HG02938 (cell line): Measurements from ENCODE around the gene PFN4.
"Not testable (repeated sequence)": the region's sequence is repeated elsewhere in the genome, so short reads cannot be mapped to it uniquely, and the experiment has no call there.

ENCODE experiments used
- ATAC-seq: cut with Tn5 transposase; IDR thresholded peaks from one replicate; pipeline ENCODE4 v1.9.1; 2021; ENCODE audit warnings: mild to moderate bottlenecking, moderate library complexity; ENCODE audit not compliant: unreplicated experiment

The PFN4 gene, protein sequence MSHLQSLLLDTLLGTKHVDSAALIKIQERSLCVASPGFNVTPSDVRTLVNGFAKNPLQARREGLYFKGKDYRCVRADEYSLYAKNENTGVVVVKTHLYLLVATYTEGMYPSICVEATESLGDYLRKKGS

DNA sequence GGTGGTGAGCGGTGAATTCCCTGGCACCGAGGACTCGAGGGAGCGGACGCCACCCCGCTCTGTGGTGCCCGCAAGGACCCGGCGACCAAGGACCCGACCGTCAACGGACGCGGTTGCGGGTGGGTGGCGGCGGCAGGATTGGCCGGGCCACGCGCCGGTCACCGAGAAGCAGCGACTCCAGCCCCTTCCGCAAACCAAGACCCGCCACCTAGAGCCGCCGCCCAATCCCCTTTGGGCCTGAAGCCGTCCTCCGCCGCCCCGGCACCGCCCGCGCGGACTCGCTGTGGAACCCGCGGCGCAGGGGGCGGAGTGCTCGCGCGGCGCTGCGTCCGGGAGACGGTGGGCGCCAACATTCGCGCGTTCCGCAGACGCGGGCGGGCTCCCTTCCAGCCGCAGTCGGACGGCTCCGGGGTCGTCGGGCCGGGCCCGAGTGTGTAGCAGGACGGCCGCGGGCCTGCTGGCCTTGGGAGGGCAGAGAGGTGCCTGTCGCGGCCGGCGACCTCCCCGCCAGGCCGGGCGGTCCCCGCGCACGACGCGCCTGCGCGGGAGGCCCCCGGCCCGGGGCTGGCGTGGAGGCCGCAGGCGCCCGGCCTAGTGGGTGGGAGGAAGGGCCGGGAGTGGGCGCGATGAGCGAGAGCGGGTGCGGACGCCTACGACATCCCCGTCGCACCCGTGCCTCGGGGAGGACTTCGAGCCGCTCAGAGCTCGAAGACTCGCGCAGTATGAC, at the start of gene PFN4, which contains the start of gene FAM228B:
PFN4 (minus strand) TSS at position 140 of the 727 bp plus-strand sequence. CDS start 799 bp downstream, outside the sequence.
FAM228B (plus strand) TSS at position 275 of the 727 bp plus-strand sequence. CDS start 893 bp downstream, outside the sequence.
- peak; percentile 85 for ATAC-seq

DNA sequence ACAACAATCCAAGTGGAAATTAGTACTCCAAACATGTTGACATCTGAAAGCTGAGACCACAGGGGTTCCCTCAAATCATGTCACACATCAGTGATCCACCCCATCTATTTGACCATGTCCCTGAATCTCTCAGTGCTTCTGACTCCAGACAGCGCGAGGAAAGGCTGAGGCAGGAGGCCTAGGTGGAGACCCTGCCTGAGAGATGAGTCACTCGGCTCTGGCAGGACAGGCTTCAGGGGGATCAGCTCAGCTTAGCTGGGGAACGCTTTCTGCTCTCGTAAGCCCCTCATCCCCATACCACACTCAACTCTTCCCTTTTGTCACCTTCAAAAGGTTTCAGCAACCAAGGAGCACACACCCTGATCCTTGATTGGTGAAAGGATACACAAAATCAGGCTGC, 45.9 kb upstream of the PFN4 start:
- ATAC-seq, result no peak

DNA sequence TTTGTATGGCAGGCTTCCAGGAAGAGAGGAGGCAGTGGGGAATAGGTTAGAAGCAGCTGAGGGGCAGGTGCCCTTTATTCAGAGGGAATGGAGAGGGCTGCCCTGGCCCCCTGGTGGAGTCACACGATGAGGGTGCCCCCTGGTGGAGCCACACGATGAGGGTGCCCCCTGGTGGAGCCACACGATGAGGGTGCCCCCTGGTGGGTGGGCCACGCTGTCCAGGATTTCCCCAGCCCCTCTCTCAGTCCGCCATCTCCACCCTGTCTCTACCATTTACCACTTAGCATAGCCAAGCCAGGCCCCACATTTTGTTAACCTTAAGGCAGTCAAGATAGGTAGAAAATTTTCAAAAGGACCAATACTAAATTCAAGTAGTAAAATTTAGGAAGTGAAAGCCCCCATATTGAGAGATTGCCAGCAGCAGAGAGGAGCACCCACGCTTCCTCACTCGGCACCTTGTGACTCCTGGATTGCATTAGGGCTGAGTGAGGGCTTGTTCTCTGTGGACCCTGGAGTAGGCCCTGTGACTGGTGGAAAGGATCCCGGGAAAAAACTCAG, 41.4 kb upstream of the PFN4 start:
- ATAC-seq, result peak; percentile 65

DNA sequence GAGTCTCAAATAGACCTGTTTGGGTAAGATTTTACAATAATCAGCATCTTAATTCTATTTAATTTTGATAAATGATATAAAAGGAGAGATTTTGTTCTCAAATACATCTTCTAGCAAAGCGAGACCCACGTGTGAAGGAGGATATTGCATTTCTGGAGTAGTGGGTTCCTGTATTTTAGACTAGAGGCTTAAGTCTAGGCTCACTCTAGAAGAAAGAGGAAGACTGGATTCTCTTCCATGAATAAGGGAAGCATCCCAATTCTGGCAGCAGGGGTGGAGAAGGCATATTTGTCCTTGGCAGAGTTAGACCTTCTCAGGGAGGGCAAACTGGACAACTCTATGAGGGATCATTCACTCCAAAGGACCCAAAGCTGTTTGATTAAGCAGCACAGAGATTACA, 40.5 kb upstream of the PFN4 start:
- ATAC-seq, result no peak

DNA sequence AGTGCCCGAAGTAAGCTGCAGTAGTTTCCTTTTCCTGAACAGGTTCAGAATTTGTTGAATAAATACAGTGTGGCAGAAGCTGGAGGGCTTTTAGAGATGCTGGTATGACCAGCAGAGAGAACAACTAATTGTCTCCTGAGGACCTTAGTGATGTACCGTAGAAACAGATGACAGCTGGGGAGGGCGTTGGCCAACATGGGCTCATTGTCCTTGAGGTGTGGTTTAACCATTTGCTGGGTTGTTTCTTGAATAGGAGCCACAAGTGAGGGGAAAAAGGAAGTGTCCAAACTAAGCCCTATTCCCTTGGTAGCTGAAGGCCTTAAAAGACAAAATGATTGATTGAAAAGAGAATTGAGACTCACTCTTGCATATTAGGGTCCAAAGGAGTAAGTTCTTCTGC, 40.1 kb upstream of the PFN4 start:
- ATAC-seq, result no peak

DNA sequence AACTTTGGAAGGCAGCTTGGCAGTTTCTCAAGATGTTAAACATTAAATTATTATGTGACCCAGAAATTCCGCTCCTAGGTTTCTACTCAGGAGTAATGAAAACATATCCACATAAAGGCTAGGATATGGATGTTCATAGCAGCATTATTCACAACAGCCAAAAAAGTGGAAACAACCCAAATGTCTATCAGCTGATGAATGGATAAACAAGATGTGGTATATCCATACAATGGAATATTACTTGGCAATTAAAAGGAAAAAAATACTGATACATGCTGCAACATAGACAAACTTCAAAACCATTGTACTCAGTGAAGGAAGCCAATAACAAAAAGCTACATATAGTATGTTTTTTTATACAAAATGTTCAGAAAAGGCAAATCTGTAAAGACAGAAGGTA, 39.4 kb upstream of the PFN4 start:
- ATAC-seq, result no peak

DNA sequence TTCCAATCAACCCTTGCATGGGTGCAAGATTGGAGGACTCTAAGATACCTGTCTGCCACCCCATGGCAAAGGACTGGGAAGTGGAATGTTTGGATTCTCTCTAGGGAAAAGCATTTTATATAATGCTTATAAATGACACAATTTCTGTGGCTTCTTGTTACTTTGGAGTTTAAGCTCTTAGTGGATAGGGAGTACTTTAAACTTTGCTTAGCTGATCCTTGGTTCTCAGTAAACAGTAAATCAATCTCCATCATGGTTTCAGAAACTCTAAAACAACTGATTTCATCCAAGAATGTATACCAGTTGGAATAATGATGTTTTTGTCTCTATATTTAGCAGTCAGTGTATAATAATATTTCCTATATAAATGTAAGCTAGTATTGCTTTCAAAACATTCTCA, 37.6 kb upstream of the PFN4 start:
- ATAC-seq, result no peak

DNA sequence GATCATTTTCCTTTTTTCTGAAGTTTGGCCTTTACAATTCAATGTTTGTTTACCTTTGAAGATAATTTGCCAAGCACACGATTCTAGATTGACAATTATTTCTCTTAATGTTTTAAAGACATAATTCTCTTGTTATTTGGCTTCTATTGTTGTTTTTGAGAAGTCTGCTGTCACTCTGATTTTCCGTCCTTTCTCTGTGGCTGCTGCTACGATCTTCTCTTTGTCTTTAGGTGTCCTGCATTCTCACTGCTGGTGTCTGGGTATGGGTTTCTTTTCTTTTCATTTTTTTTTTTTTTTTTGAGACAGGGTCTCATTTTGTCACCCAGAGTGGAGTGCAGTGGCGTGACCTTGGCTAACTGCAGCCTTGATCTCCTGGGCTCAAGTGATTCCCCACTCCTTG, 36.6 kb upstream of the PFN4 start:
- ATAC-seq, result no peak

DNA sequence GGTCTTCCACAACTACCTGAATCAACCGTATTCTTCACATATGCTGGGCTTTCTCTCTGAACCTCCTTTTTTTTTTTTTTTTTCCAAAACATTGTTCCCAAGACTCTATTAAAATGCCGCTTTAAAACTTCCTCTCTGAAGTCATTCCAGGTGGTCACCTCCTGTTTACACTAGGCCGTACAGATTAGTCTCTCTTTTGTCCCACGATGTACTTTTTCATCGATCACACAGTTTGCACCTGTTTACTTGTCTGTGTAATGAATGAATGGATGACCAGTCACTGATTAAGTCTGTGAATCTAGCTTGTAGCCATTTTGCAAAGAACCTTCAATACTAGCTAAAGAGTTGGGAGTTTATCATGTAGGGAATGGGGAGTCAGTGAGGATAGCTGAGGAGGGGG, 35.0 kb upstream of the PFN4 start:
- no peak for ATAC-seq

DNA sequence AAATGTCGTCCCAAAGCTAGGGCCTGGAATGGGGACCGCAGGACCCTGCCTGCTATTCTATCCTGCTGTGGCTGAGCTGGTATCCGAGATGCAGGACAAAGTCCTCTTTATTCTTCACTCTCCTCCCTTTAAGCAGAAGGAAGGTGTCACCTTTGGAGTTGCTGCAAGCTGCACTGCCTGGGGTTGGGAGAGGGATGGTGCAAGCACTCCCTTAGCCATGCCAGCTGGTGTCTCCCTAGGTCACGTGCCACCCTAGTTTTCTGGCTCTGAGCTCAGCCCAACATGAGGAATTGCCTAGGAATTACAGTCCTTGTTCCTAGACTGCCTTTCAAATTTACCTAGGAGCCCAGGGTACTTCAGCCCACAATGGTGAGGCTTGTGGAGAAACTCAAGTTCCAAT, 30.3 kb upstream of the PFN4 start:
- no peak for ATAC-seq

DNA sequence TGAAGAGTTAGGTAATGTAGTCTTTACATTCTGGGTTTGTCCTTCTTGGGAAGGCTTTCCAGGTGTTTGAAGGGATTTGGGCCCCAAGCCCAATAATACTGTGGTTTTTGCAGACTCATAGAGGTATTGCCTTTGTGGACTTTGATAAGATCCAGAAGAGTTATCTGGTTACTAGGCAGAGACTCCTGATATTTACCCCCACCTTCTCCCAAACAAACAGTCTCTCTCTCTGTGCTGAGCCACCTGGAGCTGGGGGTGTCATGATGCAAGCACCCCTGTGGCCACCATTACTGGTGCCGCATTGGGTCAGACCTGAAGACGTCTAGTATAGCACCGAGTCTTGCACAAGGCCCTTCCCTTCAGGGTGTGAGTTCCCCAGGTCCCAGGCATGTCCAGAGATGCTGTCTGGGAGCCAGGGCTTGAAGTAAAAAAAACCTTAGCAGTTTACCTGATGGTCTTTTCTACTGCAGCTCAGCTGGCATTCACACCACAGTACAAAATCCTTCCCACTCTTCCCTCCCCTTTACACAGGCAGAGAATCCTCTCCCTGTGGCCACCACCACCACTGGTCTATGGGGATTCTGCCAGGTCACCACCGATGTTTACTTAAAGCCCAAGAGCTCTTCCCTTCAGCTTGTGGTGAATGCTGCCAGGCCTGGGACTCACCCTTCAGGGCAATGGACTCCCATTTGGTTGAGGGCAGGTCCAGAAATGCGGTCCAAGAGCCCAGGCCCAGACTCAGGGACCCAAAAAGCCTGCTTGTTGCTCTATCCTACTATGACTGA, 29.5 kb upstream of the PFN4 start:
- ATAC-seq, result no peak

DNA sequence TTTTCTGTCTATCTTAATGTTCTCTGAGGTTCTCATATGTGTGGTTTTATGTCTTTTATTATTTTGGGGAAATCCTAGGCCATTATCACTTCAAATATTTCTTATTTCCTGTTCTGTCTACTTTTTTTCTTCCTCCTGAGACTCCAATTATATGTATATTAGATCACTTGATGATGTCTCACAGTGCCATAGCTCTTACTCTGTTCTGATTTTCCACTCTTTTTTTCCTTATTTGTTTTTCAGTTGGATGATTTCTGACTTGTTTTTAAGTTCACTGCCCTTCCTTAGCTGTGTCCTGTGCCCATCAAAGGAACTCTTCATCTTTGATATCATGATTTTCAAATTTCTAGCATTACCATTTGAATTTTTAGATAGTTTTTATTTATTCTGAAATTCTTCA, 24.2 kb upstream of the PFN4 start:
- no peak for ATAC-seq

DNA sequence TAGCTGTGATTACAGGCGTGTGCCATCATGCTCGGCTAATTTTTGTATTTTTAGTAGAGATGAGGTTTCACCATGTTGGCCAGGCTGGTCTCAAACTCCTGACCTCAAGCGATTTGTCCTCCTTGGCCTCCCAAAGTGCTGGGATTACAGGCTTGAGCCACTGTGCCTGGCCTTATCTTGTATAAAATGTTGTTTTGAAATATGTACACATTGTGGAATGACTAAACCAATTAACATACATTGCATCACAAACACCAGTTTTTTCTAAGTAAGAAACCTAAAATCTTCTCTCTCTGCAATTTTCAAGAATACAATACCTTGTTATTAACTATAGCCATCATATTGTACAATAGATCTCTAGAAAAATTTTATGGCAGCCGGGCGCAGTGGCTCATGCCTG, 17.2 kb upstream of the PFN4 start:
- ATAC-seq, result not testable (repeated sequence)

DNA sequence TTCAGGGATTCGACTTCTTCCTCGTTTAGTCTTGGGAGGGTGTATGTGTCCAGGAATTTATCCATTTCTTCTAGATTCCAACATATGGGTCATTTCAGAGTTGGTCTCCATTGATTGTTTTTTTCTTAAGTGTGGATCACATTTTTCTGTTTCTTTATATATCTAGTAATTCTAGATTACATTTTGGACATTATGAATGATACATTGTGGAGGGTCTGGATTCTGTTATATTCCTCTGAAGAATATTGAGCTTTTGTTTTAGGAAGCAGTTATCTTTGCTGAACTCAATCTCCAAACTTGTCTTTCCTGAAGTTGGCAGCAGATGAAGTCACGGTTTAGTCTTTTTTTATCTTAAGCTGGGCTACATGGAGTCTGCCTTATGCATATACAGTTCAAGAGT, 9.4 kb upstream of the PFN4 start:
- ATAC-seq, result no peak

DNA sequence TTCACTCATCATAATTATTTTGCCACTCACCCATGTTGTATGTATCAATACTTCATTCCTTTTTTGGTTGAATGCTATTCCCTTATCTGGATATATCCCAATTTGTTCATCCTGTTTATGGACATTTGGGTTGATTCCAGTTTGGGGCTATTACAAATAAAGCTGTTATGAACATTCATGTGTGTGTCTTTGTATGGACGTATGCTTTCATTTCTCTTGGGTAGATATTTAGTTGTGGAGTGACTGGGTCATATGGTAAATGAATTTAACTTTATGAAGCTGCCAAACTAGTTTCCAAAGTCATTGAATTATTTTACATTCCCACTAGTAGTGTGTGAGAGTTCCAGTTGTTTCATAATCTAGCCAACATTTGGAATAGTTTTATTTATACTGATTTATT, 2.8 kb upstream of the PFN4 start:
- no peak for ATAC-seq

DNA sequence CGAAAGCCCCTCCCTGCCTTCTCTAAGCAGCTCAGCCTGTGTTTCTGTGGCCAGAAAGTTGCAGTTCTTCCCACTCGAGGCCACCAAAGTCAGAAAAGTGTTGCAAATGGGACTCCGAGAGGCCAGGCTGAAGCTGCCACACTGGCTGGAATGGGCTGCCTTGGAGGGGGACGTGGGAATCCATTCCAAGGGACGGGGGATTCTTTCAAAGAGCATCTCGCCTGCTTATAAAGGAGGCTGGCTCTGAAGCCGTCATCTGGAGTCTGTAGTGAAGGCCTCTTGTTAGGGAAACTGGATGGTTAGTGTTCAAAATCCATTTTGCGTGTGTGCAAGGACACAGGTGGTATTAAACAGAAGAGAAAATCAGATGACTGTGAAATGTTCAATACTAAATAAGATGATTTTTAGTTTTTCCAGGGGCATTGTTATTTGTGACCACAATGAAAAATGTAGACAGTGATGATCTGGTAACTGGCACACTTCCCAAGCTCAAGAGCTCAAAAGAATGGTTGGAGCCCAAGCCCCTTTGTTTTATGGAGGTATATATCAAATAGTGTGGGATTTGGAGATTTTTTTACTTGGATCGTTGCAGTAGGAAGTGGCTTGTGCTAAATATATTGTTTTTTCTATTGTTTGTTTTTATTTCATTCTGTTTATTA, 917 bp upstream of the PFN4 start:
- ATAC-seq, result peak; percentile 26

DNA sequence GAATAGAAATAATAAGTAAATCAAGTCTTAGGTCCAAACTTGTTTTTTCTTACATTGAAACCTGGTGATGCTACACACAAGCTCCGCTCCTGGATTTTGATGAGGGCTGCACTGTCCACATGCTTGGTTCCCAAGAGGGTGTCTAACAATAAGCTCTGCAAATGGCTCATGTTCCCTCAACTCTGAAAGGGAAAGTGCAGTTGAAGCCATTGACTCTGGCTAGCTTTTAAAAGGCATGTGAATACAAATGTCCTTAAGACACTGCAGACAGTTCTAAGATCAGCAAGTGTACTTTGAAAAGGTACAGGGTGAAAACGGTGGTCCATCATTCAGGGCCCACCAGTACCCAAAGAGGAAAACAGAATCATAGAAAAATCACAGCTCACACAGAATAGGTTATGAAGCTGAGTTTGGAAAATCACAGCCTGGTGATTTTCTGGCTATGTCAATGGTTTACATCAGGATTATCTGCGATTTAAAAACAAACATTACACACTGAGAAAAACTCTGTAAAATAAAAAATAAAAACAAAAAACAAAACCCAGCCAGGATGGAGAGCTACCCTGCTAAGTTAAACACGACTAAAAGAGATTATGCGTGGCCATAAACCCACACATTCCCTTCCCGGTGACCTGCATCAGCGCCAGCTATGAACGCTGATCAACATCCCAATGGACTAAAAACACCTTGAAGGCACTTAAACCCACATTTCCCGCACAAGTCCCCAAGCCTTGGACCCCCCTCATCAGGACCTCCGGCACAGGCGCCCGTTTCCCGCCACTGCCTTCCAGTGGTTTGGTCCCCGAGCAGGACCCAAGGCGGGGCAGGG, 554 bp downstream of the PFN4 start:
- no peak for ATAC-seq

DNA sequence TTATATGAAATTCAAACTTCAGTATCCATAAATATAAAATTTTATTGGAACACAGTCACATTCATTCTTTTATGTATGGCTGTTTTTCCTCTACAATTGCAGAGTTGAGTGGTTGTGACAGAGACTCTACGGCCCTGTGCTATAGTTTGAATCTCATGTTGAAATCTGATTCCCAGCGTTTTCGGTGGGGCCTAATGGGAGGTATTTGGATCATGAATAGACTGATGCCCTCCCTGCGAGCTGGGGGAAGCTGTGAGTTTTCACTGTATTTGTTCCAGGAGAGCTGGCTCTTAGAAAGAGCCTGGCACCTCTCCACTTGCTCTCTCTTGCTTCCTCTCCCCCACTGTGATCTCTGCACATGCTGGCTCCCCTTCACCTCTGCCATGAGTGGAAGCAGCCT, 1.7 kb downstream of the PFN4 start:
- no peak for ATAC-seq

DNA sequence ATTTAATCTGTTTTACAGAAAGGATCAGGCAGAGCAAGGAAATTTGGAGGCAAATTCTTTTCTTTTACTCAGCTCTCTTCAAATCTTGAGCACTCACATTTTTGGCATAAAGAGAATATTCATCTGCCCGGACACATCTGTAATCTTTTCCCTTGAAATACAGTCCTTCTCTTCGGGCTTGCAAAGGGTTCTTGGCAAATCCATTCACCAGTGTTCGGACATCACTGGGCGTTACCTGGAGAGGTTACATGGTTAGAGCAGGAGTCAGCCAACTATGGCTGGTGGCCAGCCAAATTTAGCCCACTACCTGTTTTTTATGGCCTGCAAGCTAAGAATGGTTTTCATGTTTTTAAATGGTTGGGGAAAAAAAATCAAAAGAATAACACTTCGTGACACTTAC, 2.1 kb downstream of the PFN4 start:
- ATAC-seq, result no peak

DNA sequence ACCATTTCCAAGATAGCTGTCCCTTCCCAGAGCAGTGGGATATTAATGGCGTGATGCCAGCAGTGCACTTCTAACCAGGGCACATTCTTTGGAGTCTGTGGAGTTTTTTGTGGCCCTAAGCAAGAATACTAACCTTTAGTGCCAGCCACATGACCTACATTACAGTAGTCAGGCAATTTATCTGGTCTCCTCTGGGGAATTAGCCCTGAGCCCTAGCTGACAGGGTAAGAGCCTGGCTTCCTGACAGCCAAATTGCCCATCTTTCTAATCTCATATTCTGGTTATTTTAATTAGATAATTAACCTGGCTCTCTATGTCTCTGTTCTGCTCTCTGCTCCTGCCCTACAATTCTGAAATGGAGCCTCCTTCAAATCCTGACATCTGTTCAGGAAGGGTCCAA, 5.2 kb downstream of the PFN4 start:
- no peak for ATAC-seq
